GM06990 (cell line): ENCODE results near the gene CD83.

Source experiments
- DNase-seq: peaks from one replicate; pipeline ENCODE4 v3.0.0-alpha.2; 2011; ENCODE audit not compliant: insufficient read length; ENCODE audit errors: extremely low read depth
- H3K27me3 ChIP-seq: replicated peaks from 2 replicates; pipeline ENCODE4 v1.6.0; 2011; ENCODE audit warnings: low read length; ENCODE audit not compliant: control insufficient read depth, insufficient read depth
- H3K36me3 ChIP-seq: 2 replicates; pipeline ENCODE4 v1.5.1; 2011; ENCODE audit warnings: low read length; ENCODE audit not compliant: control insufficient read depth, insufficient read depth
- H3K4me3 ChIP-seq: replicated peaks from 2 replicates; pipeline ENCODE4 v1.5.1; 2011; ENCODE audit warnings: low read depth, mild to moderate bottlenecking, control low read depth, low read length
- TF ChIP-seq, protein P1 (sequence below): IDR thresholded peaks from 2 replicates; pipeline ENCODE4 v1.5.1; 2011; ENCODE audit warnings: low read length, control low read depth, mild to moderate bottlenecking, inconsistent platforms; ENCODE audit not compliant: insufficient read depth, poor library complexity, severe bottlenecking

The CD83 gene

DNA sequence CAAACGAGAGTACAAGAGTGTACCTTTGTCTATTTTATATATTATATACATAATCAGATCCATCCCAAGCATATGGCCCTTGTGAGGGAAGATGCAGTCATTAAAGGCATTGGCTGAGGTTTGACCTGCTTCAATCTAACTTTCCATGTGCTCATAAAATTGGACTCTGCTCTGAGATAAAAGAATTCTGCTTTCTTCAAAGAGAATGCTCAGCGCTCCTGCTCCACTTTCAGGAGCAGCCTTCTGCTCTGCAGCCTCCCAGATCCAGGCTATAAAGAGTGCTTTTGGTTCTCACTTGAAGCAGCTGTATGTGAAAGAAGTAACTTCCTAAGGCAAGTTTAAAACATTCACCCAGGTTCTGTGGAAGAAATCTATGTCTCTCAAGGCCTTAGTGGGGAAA lies 45.3 kb downstream of the CD83 start:
- TF ChIP-seq, protein P1, sequence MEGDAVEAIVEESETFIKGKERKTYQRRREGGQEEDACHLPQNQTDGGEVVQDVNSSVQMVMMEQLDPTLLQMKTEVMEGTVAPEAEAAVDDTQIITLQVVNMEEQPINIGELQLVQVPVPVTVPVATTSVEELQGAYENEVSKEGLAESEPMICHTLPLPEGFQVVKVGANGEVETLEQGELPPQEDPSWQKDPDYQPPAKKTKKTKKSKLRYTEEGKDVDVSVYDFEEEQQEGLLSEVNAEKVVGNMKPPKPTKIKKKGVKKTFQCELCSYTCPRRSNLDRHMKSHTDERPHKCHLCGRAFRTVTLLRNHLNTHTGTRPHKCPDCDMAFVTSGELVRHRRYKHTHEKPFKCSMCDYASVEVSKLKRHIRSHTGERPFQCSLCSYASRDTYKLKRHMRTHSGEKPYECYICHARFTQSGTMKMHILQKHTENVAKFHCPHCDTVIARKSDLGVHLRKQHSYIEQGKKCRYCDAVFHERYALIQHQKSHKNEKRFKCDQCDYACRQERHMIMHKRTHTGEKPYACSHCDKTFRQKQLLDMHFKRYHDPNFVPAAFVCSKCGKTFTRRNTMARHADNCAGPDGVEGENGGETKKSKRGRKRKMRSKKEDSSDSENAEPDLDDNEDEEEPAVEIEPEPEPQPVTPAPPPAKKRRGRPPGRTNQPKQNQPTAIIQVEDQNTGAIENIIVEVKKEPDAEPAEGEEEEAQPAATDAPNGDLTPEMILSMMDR = no peak
- DNase-seq = no peak
- no peak overlapping the region for H3K4me3 ChIP-seq
- H3K27me3 ChIP-seq = no peaks in the 10 kb centered on the region
- H3K36me3 ChIP-seq = no peaks in the 10 kb centered on the region

DNA sequence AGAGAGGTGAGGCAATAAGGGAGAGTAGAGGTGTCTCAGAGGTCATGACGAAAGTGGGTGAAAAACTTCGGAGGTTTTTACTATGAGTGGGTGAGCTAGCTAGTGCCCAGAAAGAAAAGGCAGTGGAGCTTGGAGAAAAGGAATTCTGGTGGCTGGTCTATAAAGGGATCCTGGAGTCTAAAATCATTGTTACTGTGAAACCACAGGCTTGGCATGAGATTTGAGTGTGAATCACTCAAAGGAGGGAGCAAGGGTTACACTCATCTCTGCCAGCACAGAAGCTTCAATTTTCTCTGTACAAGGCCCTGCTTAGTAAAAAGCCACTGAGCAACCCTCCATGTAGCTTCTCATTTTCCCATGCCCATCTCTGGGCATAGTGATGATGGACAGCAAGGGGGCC lies 47.5 kb downstream of the CD83 start:
- no peak overlapping the region for H3K4me3 ChIP-seq
- DNase-seq = no peak
- H3K36me3 ChIP-seq = no peaks in the 10 kb centered on the region
- no peaks in the 10 kb centered on the region for H3K27me3 ChIP-seq
- TF ChIP-seq, protein P1 = no peak

DNA sequence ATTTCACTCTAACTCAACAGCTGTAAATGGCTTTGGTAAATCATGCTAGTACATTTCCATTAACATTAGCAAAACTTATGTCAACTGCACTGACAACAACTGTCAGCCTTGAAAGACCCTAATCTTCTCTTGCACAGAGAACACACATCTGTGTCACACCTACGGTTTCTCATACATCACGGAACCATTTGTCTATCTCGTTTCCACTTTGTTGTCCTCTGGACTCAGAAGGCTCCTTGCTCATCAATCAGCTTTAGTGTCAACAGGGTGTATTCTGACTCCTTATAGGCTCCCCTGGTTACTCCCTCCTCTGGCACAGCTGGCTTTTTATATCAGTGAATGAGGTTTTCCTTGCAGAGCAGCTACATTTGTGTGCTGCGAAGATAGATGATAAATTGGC lies 49.3 kb downstream of the CD83 start:
- no peaks in the 10 kb centered on the region for H3K27me3 ChIP-seq
- no peak overlapping the region for H3K4me3 ChIP-seq
- no peak for DNase-seq
- TF ChIP-seq, protein P1 = no peak
- H3K36me3 ChIP-seq = no peaks in the 10 kb centered on the region

DNA sequence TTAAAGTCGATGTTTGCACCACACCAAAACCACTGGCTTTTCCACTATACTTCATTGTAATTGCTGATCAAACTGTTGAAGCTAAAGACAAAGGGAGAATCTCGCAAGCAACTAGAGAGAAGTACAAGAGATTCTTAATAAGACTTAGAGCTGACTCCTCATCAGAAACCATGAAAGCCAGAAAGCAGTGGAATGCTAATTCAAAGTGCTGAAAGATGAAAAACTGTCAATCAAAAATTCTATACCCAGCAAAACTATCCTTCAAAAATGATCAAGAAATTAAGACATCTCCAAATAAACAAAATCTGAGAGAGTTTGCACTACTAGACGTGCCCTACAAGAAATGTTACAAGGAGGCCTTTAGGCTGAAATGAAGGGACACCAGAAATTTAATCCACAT lies 52.6 kb downstream of the CD83 start:
- no peaks in the 10 kb centered on the region for H3K36me3 ChIP-seq
- H3K27me3 ChIP-seq = no peaks in the 10 kb centered on the region
- H3K4me3 ChIP-seq = no peak overlapping the region
- no peak for DNase-seq
- TF ChIP-seq, protein P1 = no peak

DNA sequence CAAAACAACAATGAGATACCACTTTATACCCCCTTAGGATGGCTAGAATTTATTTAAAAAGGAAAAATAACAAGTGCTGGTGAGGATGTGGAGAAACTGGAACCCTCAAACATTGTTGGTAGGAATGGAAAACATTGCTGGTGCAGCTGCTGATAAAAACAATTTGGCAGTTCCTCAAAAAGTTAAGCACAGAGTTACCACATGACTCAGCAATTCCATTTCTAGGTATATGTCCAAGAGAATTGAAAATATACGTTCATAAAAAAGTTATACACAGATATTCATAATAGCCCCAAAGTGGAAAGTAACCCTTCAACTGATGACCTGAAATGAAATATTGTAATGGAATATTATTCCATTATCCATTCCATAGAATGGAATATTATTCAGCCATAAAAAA lies 55.0 kb downstream of the CD83 start:
- Histone ChIP-seq H3K27me3 (no peaks in the 10 kb centered on the region), H3K36me3 (no peaks in the 10 kb centered on the region), H3K4me3 (no peak overlapping the region)
- TF ChIP-seq, protein P1 = no peak
- DNase-seq = no peak

DNA sequence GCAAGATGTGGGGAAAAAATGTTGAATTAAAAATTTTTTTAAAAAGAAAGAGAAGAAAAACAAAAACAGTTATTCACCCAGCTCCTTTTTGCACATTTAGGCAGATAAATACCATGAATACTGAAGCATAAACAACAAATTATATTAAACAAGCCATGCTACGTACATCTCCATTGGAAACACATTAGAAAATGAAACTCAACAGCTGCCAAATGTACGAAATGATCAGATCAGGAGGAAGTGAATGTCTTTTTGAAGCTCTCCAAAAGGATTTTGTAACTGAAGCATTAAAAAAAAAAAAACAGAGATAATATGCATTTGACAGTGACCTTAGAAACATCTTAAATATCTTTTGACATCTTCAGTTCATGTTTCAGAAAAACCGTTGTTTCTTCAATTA lies 56.7 kb downstream of the CD83 start:
- no peaks in the 10 kb centered on the region for H3K36me3 ChIP-seq
- no peak overlapping the region for H3K4me3 ChIP-seq
- no peak for DNase-seq
- TF ChIP-seq, protein P1 = no peak
- no peaks in the 10 kb centered on the region for H3K27me3 ChIP-seq
